ENCODE data around the gene AIG1. TPM values are rescaled to one million over a fixed set of nuclear protein-coding genes. Genes with fewer than 3 reads are reported as not detected.
"Not testable (repeated sequence)": the region's sequence is repeated elsewhere in the genome, so short reads cannot be mapped to it uniquely, and the experiment has no call there.

The AIG1 gene
- total RNA-seq, 1 donor from 2014 or later: 71.6 TPM

DNA sequence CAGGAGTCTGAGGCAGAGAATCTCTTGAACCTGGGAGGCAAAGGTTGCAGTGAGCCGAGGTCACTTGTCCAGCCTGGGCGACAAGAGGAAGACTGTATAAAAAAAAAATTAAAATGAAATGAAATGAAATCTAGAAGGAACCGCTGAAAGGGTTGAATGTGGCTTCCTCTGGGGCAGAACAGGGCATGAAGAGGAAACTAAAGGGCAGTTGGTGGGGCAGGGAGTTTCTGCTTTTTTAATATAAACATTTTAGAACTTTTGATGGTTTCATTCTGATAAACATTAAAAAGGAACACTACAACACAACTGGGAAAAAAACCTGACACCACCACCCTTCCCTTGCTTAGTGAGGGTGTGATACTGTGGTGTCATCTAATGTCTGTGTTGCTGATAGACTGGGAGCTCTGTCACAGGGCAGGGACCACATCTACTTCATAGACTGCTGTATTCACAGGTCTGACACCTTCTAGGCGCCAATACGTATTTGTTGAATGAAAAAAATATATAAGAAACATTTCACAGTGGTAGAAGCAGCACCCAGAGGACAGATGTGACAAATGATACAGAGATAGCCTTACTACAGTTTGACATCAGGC lies 260.9 kb downstream of the AIG1 start:
- ATAC-seq (no peak), DNase-seq (ENCODE audit: missing footprints) (no peak)
- intact Hi-C loops (cut with DNase I): no loop called here

DNA sequence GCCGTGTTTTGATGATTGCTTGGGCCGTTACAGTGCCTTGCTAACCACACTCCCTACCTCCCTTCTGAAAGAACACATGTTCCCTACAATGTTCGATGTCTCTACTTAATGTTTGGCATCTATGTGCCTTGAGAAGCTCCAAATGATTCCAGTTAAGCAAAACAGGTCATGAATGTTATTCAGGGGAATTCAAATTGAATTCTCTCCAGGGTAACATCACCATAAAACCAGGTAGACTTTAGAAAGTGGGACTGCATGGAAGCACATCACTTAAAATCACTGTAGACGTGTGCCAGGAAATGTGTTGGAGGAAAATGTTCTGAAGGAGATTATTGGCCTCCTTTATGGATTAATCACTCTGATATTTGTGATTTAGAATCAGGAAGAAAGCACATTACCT lies 261.7 kb downstream of the AIG1 start:
- ATAC-seq: no peak
- intact Hi-C loops (cut with DNase I): no loop called here
- DNase-seq (ENCODE audit: missing footprints): no peak

DNA sequence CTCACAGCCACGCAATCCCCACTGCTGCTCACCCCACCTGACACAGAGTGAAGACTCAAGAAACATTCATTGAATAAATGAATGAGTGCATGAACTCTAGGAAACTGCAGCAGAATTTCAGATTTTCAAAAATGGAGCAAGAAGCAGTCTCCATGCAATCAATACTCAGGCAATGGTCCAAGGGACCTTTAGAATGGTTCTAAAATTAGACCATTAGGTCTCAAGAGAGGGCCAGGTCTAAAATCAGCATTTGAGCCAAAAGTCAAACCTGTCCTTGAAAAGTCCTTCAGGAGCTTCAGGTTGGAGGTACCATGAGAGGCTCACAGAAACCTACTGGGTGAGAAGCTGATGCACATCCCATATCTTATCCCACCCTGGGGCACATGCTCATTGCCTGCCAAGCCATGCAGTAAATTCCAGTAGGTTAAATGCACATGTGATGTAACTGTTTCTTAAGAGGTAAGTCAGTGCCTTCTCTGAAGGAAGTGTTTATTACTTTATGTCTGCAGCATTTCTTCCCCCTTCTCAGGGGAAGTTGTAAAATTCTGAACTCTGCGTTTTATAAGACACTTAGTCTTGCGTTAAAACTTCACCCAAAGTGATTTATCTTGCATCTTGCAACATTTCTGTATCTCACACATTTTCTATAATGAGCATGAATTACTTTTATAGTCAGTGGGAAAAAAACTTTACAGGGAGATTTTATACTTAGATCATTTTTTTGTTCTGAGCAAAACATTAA lies 263.2 kb downstream of the AIG1 start:
- intact Hi-C loops (cut with DNase I): no loop called here
- DNase-seq (ENCODE audit: missing footprints) (no peak), ATAC-seq (no peak)

DNA sequence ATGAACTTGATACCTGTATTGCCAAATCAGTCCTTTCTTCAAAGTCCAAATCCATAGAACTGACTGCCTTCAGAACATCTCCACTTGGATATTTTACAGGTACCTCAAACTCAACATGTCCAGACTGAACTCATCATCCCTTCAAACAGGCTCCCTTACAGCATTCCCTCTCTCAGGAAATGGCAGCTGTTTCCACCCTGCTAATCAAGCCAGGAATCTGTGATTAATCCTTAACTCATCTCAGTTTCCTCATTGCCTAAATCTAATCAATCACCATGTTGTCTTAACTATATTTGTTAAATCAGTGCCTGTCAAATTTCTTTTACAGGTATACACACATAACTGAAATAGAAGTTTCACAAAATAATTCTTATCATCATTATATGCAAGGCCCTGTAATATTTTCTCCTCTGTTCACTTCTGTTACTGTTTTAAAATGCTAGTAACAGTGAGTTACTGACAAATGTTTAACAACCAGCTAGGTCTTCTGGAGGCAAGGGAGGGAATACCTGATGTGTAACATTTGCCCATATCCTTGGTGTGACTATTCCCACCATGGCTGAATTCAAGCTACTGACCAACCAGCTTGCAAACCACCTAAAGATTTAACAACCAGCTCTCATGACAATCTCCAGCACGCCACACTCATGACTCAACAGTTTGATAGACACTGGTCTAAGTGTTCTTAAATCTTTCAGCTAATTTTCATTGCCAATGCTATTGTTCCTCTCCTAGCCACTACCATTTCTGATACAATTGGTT lies 264.9 kb downstream of the AIG1 start:
- no peak for ATAC-seq
- DNase-seq (ENCODE audit: missing footprints): no peak
- intact Hi-C loops (cut with DNase I): no loop called here

DNA sequence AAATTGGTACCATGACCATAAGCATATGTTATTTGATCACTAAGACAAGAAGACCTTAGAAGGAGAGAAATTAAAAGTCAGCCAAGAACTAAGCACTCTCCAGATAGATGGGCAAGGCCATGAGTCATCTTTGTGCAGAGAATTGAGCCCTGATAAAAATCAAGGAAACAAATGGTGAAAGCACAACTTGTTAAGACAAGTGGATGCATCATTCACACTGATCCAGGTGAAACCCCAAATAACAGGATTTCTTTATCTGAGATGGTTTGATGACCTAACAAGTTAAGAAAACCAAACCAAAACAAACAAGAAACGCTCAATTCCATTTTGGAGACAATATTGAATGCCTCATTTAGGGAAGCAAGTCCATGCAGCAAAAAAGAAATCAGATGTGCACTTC lies 268.2 kb downstream of the AIG1 start:
- intact Hi-C loops (cut with DNase I): no loop called here
- ATAC-seq: no peak
- DNase-seq (ENCODE audit: missing footprints): no peak

DNA sequence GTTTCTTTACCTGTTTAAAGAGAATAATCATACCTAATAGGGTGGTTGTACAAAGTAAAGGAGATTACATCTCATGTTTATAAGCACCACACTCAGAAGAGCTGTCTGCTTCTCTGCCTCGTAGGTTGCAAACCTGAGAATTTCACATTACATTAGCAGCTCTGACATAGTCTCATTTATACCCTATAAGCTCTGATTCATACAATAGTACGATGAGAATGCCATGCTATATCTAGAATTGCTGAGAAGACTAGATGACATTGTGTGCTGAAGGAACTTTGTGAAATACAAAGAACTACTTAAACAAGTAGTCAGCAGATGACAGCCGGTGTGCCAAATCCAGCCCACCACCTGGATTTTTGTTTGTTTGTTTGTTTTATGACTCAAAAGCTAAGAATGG lies 268.6 kb downstream of the AIG1 start:
- DNase-seq (ENCODE audit: missing footprints): no peak
- no peak for ATAC-seq
- intact Hi-C loops (cut with DNase I): no loop called here

DNA sequence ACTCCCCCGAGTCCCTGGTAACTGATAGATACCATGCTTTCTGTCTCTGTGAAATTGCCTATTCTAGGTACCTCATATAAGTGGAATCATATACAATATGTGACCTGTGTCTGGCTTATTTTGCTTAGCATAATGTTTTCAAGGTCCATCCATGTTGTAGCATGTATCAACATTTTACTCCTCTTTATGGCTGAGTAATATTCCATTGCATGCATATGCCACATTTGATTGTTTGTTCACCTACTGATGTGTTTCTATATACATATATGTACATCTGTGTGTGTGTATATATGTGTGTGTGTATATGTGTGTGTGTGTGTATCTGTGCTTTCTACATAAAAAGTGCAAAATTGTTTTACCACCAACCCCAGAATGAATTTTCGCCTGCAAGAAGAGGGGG lies 270.7 kb downstream of the AIG1 start:
- intact Hi-C loops (cut with DNase I): no loop called here
- DNase-seq (ENCODE audit: missing footprints): no peak
- ATAC-seq: no peak

DNA sequence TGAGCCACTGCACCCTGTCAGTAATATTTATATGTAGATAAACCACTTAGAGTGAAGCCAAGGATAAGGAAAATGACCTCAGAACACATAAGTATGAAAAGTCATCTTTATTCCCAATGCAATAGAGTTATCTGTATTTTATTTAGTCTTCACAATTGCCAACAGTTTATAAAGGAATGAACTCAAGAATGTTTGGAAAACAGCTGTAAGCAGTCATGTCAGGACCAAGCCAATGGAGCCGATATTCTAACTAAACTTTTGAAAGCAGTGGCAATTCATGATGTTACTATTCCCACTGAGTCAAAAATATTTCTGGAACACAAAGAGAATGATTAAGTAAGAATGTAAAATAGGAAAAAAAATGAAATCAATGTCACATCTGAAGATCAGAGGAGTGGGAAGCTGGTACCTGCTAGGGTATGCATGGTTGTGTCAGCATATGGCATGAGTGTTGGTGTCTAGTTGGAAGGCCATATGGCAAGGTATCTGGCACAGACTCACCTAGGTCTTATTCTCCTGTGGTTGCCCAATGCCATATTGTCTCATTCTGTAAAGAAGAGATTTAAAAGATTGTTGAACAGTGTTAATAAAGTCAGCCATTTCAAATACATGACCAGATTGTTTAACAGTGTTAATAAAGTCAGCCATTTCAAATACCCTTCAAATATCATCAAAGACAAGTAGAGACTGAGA lies 271.6 kb downstream of the AIG1 start:
- no peak for ATAC-seq
- intact Hi-C loops (cut with DNase I): no loop called here
- no peak for DNase-seq (ENCODE audit: missing footprints)

DNA sequence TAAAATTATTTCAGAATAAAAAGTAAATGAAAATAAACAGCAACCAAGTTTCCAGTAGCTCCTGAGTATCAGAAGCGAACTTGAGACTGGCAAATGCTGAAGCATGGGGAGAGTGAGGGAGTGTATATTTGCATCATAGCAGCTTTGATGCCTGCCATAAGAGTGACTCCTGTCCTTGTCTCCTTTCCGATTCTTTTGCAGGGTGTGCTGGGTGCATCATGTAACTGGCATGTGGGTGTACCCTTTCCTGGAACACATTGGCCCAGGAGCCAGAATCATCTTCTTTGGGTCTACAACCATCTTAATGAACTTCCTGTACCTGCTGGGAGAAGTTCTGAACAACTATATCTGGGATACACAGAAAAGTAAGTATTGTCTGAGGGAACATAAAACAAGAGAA lies 272.4 kb downstream of the AIG1 start:
- intact Hi-C loops (cut with DNase I): no loop called here
- ATAC-seq: no peak
- no peak for DNase-seq (ENCODE audit: missing footprints)

DNA sequence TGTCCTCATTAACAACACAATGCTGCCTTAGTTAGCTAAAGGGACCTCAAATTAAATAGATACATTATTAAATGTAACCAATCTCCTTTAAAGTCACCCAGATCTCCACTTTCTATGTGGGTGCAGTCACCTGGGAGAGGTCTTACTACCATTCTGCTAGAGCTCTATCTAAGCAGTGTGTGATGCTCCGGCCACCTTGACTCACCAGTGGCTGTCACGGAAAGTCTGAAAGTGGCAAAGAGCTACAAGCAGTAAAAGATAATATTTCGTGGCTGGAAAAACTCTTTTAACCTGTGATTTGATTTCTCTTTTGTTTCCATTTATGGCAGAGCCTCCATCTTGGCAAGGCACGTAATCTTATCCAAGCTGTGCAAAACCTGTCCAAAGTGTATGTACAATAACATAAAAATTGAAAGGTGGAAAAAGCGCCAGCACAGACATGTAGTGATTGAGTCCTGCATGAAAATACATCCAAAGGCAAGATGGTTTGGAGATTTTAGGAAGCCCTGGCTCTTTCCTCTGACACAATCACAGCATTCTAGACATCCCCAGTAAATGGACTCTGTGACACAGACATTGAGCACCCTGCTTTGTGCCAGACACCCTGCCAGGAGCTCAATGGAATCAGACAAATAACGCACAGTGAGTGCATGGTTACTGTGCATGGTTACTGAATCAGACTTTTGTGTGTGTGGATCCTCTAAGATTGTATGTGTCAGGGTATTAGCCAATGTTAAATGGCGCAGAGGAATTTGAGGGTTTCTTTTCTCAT lies 273.2 kb downstream of the AIG1 start:
- intact Hi-C loops (cut with DNase I): no loop called here
- DNase-seq (ENCODE audit: missing footprints): no peak
- no peak for ATAC-seq

DNA sequence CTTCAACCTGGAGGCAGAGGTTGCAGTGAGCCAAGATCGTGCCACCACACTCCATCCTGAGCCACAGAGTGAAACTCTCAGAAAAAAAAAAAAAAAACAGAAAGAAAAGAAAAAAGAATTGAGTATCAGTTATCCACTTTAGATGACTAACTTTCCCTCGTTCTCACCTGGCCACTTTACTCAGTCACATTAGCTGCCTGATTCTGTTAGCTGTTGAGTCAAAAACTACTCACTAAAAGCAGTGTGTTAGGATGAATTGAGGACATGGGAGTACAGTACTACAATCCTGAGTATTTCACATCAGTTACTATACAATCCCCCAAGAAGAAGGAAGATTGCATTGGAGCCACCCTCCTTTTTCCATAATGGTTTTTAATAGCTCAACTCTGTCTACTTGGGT lies 275.2 kb downstream of the AIG1 start:
- no peak for ATAC-seq
- intact Hi-C loops (cut with DNase I): no loop called here
- no peak for DNase-seq (ENCODE audit: missing footprints)

DNA sequence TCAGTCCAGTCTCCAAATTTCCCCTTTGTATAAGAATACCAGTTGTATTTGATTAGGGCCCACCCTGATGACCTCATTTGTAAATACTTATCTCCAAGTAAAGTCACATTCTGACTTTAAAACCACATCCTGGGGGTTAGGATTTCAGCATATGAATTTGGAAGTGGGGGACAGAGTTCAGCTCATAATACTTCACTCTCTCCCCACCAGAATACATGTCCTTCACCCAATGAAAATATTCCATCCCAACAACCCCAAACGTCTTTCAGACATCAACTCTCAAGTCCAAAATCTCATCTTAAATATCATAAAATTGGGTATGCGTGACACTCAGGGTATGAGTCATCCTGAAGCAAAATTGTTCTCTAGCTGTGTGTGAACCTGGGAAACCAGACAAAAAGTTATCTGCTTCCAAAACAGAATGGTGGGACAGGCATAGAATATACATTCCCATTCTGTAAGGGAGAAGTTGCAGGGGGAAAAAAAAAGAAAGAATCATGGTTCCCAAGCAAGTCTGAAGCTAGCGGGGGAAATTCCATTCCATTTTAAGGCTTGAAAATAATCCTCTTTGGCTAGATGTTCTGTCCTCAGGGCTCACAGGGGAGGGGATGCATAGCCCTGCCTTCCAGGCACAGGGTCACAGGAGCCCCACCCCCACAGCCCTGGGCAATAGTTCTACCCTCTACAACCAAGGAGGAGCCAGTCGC lies 275.9 kb downstream of the AIG1 start:
- no peak for ATAC-seq

DNA sequence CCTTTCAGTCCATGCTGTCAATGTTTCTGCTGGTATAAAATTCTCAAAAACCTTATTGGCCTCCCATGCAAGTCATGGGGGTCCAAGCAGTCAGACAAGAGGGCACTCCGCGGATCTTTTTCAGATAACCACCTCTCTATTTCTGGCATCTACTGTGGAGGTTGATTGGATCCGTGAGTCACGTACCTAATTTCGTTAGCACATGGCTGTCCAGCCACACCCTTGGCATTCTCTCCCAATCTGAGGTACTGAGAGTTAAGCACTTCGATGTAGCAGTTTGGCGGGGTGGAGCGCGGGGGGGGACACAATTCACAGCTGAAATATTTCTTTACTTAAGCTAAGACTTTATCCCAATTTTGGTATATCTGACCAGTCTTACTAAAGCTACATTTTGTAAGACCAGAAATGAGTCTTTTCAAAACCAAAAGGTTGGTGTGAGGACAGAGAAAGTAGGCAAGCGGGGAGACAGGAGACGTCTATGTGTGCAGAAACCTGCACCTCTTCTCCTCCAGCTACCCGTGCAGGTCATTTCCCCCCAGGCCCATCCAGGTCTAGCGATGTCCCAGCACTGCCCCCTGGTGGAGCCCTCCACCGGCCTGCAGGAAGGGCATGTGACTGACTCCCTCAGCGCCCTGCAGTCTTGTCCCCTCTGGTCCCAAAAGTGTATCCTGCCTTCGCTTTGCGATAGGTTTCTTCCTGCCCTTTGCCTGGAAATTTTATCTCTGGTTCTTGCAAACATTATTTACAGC lies 276.7 kb downstream of the AIG1 start:
- intact Hi-C loops (cut with DNase I): no loop called here
- ATAC-seq (peak; percentile 34), DNase-seq (ENCODE audit: missing footprints) (peak; percentile 68)

More for the DNA sequence above, 275.9 kb downstream of the AIG1 start:
- intact Hi-C loops (cut with DNase I): no loop called here
- DNase-seq (ENCODE audit: missing footprints): no peak

DNA sequence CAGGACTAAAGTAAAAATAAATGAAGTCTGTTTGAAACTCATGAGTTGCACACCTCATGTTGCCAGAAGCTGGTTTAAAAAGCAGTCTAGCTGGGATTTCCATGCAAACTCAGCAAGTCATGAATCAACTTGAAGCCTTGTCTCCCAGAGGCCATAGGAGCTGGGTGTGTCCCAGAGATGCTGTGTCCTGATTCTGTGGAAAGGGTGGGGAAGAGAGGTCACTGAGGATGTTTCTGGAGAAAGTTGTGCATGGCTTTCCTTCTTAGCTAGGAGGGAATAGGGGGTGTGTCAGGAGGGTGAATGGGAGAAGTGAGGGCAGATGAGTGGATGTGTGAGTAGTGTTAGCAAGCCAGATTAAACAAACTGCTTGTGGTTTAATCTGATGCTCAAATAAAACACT lies 278.5 kb downstream of the AIG1 start:
- intact Hi-C loops (cut with DNase I): no loop called here
- DNase-seq (ENCODE audit: missing footprints) (no peak), ATAC-seq (no peak)

DNA sequence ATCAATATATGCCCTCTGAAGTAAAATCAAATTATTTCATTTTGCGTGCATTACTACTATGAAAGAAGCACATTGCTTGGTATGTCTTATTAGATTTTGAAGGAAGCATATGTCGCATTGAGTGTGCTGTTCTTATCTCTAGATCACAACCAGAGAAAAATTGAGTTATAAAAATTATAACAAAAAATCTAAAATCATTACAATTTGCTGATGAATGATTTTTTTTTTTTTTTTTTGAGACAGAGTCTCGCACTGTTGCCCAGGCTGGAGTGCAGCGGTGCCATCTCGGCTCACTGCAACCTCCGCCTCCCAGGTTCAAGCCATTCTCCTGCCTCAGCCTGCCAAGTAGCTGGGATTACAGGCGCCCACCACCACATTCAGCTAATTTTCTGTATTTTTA lies 284.8 kb downstream of the AIG1 start:
- DNase-seq (ENCODE audit: missing footprints); ATAC-seq; intact Hi-C loops (cut with DNase I): not testable (repeated sequence)

DNA sequence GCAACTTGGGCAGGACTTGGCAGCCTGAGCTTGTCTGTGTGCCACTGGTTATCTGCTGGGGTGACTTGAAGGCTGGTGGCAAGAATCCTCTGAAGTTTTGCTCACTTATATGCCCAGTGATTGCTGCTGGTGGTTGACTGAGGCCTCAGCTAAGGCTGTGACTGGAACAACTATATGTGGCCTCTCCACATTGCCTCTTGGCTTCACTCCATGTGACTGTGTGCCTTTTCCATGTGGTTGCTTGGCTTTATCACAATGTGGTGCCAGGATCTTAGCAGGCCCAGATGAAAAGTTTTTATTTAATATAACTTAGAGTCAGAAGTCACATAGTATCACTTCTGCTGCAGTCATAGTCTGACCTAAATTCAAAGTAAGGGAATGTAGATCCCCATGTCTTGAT lies 285.3 kb downstream of the AIG1 start:
- intact Hi-C loops (cut with DNase I): no loop called here
- DNase-seq (ENCODE audit: missing footprints) (no peak), ATAC-seq (no peak)

DNA sequence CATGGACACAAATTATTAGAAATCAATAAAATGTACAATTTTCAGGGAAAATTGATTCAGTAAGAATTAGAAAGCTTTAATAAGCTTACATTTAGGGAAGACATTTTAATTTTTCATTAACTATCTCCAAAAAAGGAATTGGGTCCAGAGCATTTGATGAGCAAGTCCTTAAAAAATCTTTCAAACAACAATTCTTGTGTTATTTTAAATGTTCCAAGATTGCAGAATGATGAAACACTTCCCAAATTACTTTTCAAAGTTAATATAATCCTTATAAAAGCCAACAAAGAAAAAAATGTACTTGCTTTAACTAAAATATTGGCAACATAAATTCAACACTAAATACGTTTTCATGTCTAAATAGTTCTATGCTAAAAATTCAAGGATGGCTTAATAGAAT lies 287.8 kb downstream of the AIG1 start:
- ATAC-seq: no peak
- no peak for DNase-seq (ENCODE audit: missing footprints)

DNA sequence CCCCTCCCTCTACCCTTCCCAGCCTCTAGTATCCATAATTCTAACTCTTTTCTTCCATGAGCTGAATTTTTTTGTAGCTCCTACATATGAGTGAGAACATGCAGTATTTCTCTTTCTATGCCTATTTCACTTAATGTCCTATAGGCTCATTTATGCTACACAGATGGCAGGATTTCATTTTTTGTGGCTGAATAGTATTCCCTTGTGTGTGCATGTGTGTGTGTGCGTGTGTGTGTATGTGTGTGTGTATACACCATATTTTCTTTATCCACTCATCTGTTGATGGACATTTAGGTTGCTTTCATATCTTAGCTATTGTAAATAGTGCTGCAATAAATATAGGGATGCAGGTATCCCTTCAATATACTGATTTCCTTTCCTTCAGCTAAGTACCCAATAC lies 288.8 kb downstream of the AIG1 start:
- intact Hi-C loops (cut with DNase I): no loop called here
- DNase-seq (ENCODE audit: missing footprints): no peak
- ATAC-seq: no peak

More for the DNA sequence above, 287.8 kb downstream of the AIG1 start:
- intact Hi-C loops (cut with DNase I): no loop called here
